OCI-LY1 (cell line): ENCODE data around the gene SHOX.

Experiments used
- EZH2 ChIP-seq: fragments of 200-600 bp; sonication (generic), shearing (Covaris generic); IDR thresholded peaks from 2 replicates; pipeline ENCODE4 v1.8.0; 2017; ENCODE audit warnings: borderline replicate concordance, mixed run types, mild to moderate bottlenecking, antibody characterized with exemption, low read length, moderate library complexity, mixed read lengths
- TF ChIP-seq, protein P1 (sequence below): fragments of 200-600 bp; sonication (generic), shearing (Covaris generic); IDR thresholded peaks from 2 replicates; pipeline ENCODE4 v1.5.1; 2017; ENCODE audit warnings: mild to moderate bottlenecking, antibody characterized with exemption, low read length, moderate library complexity, mixed read lengths

DNA sequence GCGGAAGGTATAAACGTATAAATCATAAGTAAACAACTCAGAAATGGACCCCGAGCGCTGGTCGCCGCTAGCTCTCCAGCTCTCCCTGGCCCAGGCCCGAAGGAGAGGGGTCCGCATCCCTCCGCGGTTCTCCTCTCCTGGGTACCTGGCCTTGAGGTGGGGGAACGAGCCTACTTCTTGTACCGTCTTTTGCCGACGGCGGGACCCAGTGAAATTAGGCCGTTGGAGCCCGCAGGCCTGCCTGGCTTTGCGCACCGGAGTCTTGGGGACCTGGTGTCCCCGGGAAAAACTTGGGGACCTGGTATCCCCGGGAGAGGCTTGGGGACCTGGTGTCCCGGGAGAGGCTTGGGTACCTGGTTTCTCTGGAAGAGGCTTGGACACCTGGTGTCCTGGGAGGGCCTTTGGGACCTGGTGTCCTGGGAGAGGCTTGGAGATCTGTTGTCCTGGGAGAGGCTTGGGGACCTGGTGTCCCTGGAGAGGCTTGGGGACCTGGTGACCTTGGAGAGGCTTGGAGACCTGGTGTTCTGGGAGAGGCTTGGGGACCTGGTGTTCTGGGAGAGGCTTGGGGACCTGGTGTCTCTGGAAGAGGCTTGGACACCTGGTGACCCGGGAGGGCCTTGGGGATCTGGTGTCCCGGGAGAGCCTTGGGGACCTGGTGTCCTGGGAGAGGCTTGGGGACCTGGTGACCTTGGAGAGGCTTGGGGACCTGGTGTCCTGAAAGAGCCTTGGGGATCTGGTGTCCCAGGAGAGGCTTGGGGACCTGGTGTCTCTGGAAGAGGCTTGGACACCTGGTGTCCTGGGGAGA lies 12.0 kb downstream of the SHOX start:
- TF ChIP-seq EZH2 = no peak
- TF ChIP-seq, protein P1, sequence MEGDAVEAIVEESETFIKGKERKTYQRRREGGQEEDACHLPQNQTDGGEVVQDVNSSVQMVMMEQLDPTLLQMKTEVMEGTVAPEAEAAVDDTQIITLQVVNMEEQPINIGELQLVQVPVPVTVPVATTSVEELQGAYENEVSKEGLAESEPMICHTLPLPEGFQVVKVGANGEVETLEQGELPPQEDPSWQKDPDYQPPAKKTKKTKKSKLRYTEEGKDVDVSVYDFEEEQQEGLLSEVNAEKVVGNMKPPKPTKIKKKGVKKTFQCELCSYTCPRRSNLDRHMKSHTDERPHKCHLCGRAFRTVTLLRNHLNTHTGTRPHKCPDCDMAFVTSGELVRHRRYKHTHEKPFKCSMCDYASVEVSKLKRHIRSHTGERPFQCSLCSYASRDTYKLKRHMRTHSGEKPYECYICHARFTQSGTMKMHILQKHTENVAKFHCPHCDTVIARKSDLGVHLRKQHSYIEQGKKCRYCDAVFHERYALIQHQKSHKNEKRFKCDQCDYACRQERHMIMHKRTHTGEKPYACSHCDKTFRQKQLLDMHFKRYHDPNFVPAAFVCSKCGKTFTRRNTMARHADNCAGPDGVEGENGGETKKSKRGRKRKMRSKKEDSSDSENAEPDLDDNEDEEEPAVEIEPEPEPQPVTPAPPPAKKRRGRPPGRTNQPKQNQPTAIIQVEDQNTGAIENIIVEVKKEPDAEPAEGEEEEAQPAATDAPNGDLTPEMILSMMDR = no peak
